Esophagus muscularis mucosa (tissue), 4 donors: ENCODE data around the gene NCR2. TPM values are rescaled to one million over a fixed set of nuclear protein-coding genes. Genes with fewer than 3 reads are reported as not detected.

Experiments
- DNase-seq: peaks from one replicate; pipeline ENCODE4 v3.0.0-alpha.2; 2017; ENCODE audit errors: extremely low spot score
- H3K27ac ChIP-seq, 4 donors: fragments of 200-600 bp; sonication (generic); replicated peaks in 1 of 4; 1 replicate in 3 of 4; 2 replicates in 1 of 4; pipeline ENCODE4 v1.5.1; 2016 to 2019; ENCODE audit warnings: mild to moderate bottlenecking in 1 of 4
- H3K27me3 ChIP-seq, 4 donors: fragments of 200-600 bp; sonication (generic); one replicate each; pipeline versions ENCODE4 v1.5.1 to v1.6.0; 2016 to 2019
- H3K36me3 ChIP-seq, 4 donors: fragments of 200-600 bp; sonication (generic); one replicate each; pipeline ENCODE4 v1.5.1; 2016 to 2019
- H3K4me1 ChIP-seq, 4 donors: fragments of 200-600 bp; sonication (generic); one replicate each; pipeline ENCODE4 v1.5.1; 2016 to 2019
- H3K4me3 ChIP-seq, 4 donors: fragments of 200-600 bp; sonication (generic); 1 replicate in 2 of 4; 2 replicates in 2 of 4; pipeline ENCODE4 v1.5.1; 2016 to 2019; ENCODE audit warnings: mild to moderate bottlenecking in 4 of 4, moderate library complexity in 1 of 4
- H3K9me3 ChIP-seq, 4 donors: fragments of 200-600 bp; sonication (generic); 1 replicate in 3 of 4; 2 replicates in 1 of 4; pipeline ENCODE4 v1.5.1; 2016 to 2019
- EP300 ChIP-seq: sonication (generic); formaldehyde crosslinking; IDR thresholded peaks from one replicate; pipeline ENCODE4 v1.6.1; 2017; ENCODE audit warnings: antibody characterized with exemption
- POLR2A ChIP-seq: fragments of 450-650 bp; IDR thresholded peaks from one replicate; pipeline ENCODE4 v1.6.1; 2017; ENCODE audit warnings: antibody characterized with exemption, moderate library complexity, mild to moderate bottlenecking, low read depth
- POLR2AphosphoS5 ChIP-seq, 2 donors: sonication (generic); formaldehyde crosslinking; IDR thresholded peaks; one replicate each; pipeline ENCODE4 v1.6.1; 2017; ENCODE audit warnings: antibody characterized with exemption in 2 of 2
- WGBS: methylation state at CpG from one replicate; pipeline ENCODE4 v1.1.5; 2018; 5-methylcytosine and 5-hydroxymethylcytosine counted together
- intact Hi-C: fragments of 100-400 bp; cut with DNase I; formaldehyde crosslinking; loops from one replicate; pipeline ENCODE4 v1.15.1; 2023
- total RNA-seq, 4 donors: library from RNA; depleted of rRNA; stranded (reverse); fragments of >200 nt; gene quantifications; one replicate each; pipeline versions ENCODE4 v1.1.0 to v1.2.1, GENCODE V29; 2016
- TF ChIP-seq, protein P1 (sequence below), 3 experiments: fragments of 200-600 bp in 2 of 3; fragments of 450-650 bp in 1 of 3; sonication (generic) in 2 of 3; IDR thresholded peaks; one replicate each; pipeline ENCODE4 v1.5.1; 2017 to 2019; ENCODE audit warnings: antibody characterized with exemption in 3 of 3, mild to moderate bottlenecking in 2 of 3, moderate library complexity in 1 of 3

NCR2 gene
- total RNA-seq, 4 donors from 2014 or later, result not detected

DNA sequence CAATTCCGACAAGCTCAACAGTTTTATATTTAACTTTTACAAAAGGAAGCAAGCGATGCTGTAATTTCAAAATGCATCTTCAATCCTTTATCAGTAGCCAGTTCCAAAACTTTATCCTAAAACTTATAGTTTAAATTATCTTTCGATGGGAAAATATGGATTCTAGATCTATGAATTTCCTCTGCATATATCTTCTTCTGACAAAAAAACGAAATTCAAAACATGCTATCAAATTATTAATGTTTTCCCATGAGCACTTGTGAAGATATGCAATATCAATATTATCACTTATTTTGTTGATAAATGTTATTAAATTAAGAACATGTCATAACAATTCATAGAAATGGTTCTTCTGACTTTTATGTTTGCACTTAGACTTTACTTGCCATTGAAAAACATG, 2.3 kb downstream of the NCR2 start:
- Histone ChIP-seq H3K36me3 (no peaks in the 10 kb centered on the region), H3K27me3 (peaks cover 0 to 42% (median 0%) of the 10 kb centered on the region in 4 donors), H3K9me3 (no peaks in the 10 kb centered on the region), H3K4me1 (no peaks in the 10 kb centered on the region), H3K4me3 (no peak overlapping the region), H3K27ac (no peak overlapping the region)
- DNase-seq, result no peak
- TF ChIP-seq POLR2AphosphoS5 (IDR thresholded peaks at IDR 0.05) (no peak), EP300 (no peak), POLR2A (no peak)
- TF ChIP-seq, protein P1, sequence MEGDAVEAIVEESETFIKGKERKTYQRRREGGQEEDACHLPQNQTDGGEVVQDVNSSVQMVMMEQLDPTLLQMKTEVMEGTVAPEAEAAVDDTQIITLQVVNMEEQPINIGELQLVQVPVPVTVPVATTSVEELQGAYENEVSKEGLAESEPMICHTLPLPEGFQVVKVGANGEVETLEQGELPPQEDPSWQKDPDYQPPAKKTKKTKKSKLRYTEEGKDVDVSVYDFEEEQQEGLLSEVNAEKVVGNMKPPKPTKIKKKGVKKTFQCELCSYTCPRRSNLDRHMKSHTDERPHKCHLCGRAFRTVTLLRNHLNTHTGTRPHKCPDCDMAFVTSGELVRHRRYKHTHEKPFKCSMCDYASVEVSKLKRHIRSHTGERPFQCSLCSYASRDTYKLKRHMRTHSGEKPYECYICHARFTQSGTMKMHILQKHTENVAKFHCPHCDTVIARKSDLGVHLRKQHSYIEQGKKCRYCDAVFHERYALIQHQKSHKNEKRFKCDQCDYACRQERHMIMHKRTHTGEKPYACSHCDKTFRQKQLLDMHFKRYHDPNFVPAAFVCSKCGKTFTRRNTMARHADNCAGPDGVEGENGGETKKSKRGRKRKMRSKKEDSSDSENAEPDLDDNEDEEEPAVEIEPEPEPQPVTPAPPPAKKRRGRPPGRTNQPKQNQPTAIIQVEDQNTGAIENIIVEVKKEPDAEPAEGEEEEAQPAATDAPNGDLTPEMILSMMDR (IDR thresholded peaks at IDR 0.05), result no peak
- intact Hi-C loops, result no loop called here
- WGBS, result 75% methylated on average over 4 of the region's 4 CpGs

DNA sequence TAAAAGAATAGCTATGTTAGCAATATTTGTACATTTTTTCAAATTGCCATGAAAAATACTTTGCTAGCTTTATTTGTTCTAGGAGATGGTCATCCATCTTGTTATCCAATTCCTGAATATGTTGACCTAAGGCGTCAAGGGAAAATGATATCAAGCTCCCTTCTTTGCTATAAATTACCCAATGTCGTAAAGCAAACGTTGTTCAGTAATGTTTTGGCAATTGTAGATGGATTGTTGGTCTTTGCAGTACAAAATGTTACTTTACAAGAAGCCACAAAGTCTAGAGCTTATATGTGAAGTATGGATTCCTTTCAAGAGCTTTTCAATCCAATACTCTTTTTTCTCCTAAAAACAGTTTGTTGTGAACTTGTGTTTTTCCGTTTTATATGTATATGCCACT, 3.3 kb downstream of the NCR2 start:
- H3K4me3 ChIP-seq, result no peak overlapping the region
- peaks cover 0 to 35% (median 0%) of the 10 kb centered on the region in 4 donors for H3K27me3 ChIP-seq
- no peak overlapping the region for H3K27ac ChIP-seq
- no peaks in the 10 kb centered on the region for H3K9me3 ChIP-seq
- no peaks in the 10 kb centered on the region for H3K36me3 ChIP-seq
- no peak for TF ChIP-seq POLR2AphosphoS5 (IDR thresholded peaks at IDR 0.05)
- TF ChIP-seq EP300, result no peak
- TF ChIP-seq, protein P1 (IDR thresholded peaks at IDR 0.05), result no peak
- no peak for TF ChIP-seq POLR2A
- 58% methylated on average over 4 of the region's 4 CpGs for WGBS
- no peak for DNase-seq
- intact Hi-C loops, result no loop called here
- H3K4me1 ChIP-seq, result no peaks in the 10 kb centered on the region

DNA sequence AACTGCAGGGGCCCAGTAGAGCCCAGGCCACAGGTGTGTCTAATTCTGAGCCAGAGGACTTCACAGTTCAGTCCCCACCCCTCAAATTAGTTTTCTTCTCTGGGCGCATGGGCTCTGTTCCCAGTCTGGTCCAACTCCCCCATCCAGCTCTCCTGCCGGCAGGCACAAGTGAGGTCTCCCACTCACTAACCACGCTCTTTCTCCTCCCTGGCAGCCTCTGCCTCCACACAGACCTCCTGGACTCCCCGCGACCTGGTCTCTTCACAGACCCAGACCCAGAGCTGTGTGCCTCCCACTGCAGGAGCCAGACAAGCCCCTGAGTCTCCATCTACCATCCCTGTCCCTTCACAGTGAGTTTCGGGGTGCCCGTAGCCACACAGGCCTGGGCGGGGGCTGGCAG, 6.2 kb downstream of the NCR2 start:
- TF ChIP-seq, protein P1 (IDR thresholded peaks at IDR 0.05), result no peak
- no peak for TF ChIP-seq POLR2AphosphoS5 (IDR thresholded peaks at IDR 0.05)
- no peak for TF ChIP-seq POLR2A
- no peak for TF ChIP-seq EP300
- intact Hi-C loops, result no loop called here
- no peak overlapping the region for H3K27ac ChIP-seq
- H3K4me1 ChIP-seq, result no peaks in the 10 kb centered on the region
- peak; percentile 87 for DNase-seq
- H3K36me3 ChIP-seq, result no peaks in the 10 kb centered on the region
- no peaks in the 10 kb centered on the region for H3K9me3 ChIP-seq
- H3K27me3 ChIP-seq, result peaks cover 0 to 38% (median 0%) of the 10 kb centered on the region in 4 donors
- WGBS, result 92% methylated on average over 8 of the region's 8 CpGs
- no peak overlapping the region for H3K4me3 ChIP-seq

DNA sequence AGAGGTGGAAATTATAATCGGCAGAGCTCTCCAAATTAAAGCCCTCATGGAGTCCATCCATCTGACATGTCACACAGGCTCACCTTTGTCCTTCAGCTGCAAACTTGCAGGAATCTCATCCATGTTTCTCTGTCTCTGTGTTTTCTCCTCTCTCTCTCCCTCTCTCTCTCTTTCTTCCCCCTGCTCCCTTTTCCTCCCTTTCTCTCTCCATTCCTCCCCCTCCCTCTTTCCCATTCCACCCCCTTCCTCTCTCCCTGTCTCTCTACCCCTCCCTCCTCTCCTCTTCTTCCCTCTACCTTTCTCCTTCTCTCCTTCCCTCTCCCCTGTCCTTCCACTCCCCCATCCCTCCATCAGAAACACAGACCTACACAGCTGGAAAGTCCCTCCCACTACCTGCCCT, 6.8 kb downstream of the NCR2 start:
- H3K36me3 ChIP-seq, result no peaks in the 10 kb centered on the region
- 32% methylated on average over 1 of the region's 1 CpG for WGBS
- TF ChIP-seq, protein P1 (IDR thresholded peaks at IDR 0.05), result no peak
- TF ChIP-seq POLR2A, result no peak
- no peak for TF ChIP-seq POLR2AphosphoS5 (IDR thresholded peaks at IDR 0.05)
- TF ChIP-seq EP300, result no peak
- H3K27ac ChIP-seq, result no peak overlapping the region
- no peak overlapping the region for H3K4me3 ChIP-seq
- H3K4me1 ChIP-seq, result no peaks in the 10 kb centered on the region
- H3K9me3 ChIP-seq, result no peaks in the 10 kb centered on the region
- intact Hi-C loops, result no loop called here
- no peak for DNase-seq
- H3K27me3 ChIP-seq, result peaks cover 0 to 44% (median 0%) of the 10 kb centered on the region in 4 donors

DNA sequence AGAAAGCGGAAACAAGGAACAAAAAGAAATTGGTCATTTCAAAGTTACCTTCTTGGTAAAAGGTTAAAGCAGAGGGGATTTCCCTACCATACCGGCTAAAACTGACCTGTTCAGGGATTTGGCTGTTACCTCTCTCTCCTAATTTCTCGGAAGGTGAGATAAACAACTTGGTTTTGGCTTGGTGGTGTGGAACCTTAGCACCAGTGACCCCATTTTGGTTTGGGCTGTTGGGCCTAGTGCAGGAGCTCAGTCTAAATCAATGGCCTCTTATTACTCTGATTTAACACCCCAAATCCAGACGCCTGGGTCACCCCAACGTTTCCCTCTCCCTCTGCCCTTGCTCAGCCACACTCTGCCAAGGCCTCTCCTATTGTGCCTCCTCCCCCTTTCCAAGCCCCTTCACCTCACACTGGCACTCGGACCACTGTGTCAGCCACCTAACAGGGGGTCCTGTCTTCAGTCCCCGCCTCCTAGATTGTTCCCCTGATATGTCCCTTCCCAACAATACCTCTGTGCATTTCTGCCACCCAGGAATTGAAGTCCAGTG, 8.3 kb downstream of the NCR2 start:
- peaks cover 0 to 9% (median 2%) of the 10 kb centered on the region in 4 donors for H3K9me3 ChIP-seq
- 90% methylated on average over 7 of the region's 7 CpGs for WGBS
- intact Hi-C loops, result no loop called here
- DNase-seq, result peak; percentile 85
- H3K36me3 ChIP-seq, result no peaks in the 10 kb centered on the region
- no peak overlapping the region for H3K4me3 ChIP-seq
- H3K4me1 ChIP-seq, result no peaks in the 10 kb centered on the region
- peaks cover 0 to 58% (median 0%) of the 10 kb centered on the region in 4 donors for H3K27me3 ChIP-seq
- no peak overlapping the region for H3K27ac ChIP-seq
- TF ChIP-seq POLR2AphosphoS5 (IDR thresholded peaks at IDR 0.05) (no peak), EP300 (no peak), POLR2A (no peak)
- TF ChIP-seq, protein P1 (IDR thresholded peaks at IDR 0.05), result no peak
